ENCODE results near the gene HPX. TPM values are rescaled to one million over a fixed set of nuclear protein-coding genes. Genes with fewer than 3 reads are reported as not detected.

HPX gene
- total RNA-seq, 1 experiment from 2014 or later: 1.2 TPM

GRCh38 chr11:6474413-6474792 lies 33.6 kb upstream of the HPX start:
- Histone ChIP-seq H3K9ac (ENCODE audit: extremely low read depth, insufficient read length, low read length) (peak overlapping the region; percentile 46), H3K14ac (ENCODE audit: insufficient read depth, low read length) (peak overlapping the region; percentile 62; the same call in 1 of the 2 replicates), H3K4ac (ENCODE audit: low read depth, low read length) (no peak overlapping the region), H3K18ac (ENCODE audit: insufficient read length, low read depth, low read length) (no peak overlapping the region), H3T11ph (ENCODE audit: low read length) (no peak overlapping the region), H3K23ac (ENCODE audit: insufficient read length, low read depth, low read length) (no peak overlapping the region), H2BK12ac (ENCODE audit: insufficient read length, low read depth, low read length) (no peak overlapping the region), H3K4me1 (ENCODE audit: insufficient read depth, low read length) (peaks cover 8% of the 10 kb centered on the region; the same call in 1 of the 2 replicates), H3K9me3 (ENCODE audit: control insufficient read depth, low read depth, low read length) (no peaks in the 10 kb centered on the region), H2AFZ (ENCODE audit: low read length) (no peak overlapping the region), H3K56ac (ENCODE audit: insufficient read length, low read depth, low read length) (no peak overlapping the region), H3K23me2 (ENCODE audit: insufficient read length, low read depth, low read length, poor library complexity, severe bottlenecking) (peaks cover 14% of the 10 kb centered on the region), H2AK5ac (ENCODE audit: insufficient read length, low read length) (no peak overlapping the region), H3K79me2 (ENCODE audit: insufficient read depth, low read length) (no peaks in the 10 kb centered on the region), H2BK15ac (ENCODE audit: low read depth, low read length) (no peak overlapping the region; the same call in 1 of the 2 replicates), H4K8ac (replicated peaks; ENCODE audit: insufficient read length, low read depth, low read length) (no peak overlapping the region), H3K79me1 (ENCODE audit: insufficient read depth, low read depth, low read length, poor library complexity, severe bottlenecking) (no peaks in the 10 kb centered on the region), H2BK120ac (ENCODE audit: low read depth, low read length, poor library complexity, severe bottlenecking) (no peak overlapping the region), H4K91ac (ENCODE audit: insufficient read length, low read depth, low read length) (no peak overlapping the region), H3K4me2 (ENCODE audit: insufficient read depth, insufficient read length, low read length) (peak overlapping the region; percentile 85), H4K20me1 (ENCODE audit: control insufficient read depth, insufficient read depth, insufficient read length) (no peaks in the 10 kb centered on the region), H3K27me3 (ENCODE audit: insufficient read depth, low read length) (no peaks in the 10 kb centered on the region; the same call in 1 of the 2 replicates), H2BK20ac (ENCODE audit: low read depth, low read length, poor library complexity, severe bottlenecking) (no peak overlapping the region), H2BK5ac (ENCODE audit: insufficient read length, low read length) (no peak overlapping the region), H4K5ac (ENCODE audit: insufficient read length, low read depth, low read length) (no peak overlapping the region), H3K27ac (ENCODE audit: insufficient read length, low read depth, low read length) (peak overlapping the region; percentile 29)
- DNase-seq: no peak
- Mint-ChIP-seq H3K27ac (peak overlapping the region; percentile 93 to 96 (median 94); a peak in 5 of 7 replicates), H3K36me3 (ENCODE audit: insufficient read depth in 1 of 3, low read depth in 3 of 3) (peaks cover 24 to 30% (median 29%) of the 10 kb centered on the region in 3 experiments), H3K27me3 (ENCODE audit: low read depth) (no peaks in the 10 kb centered on the region; the same call in 1 of the 2 replicates), H3K4me3 (peak overlapping the region; percentile 69 to 81), H3K9me3 (no peaks in the 10 kb centered on the region), H3K4me1 (peaks cover 25 to 30% of the 10 kb centered on the region in 2 experiments)
- no peak for TF ChIP-seq CTCF (conservative IDR thresholded peaks at IDR 0.05)
- WGBS (ENCODE audit: extremely low coverage, insufficient read length, low lambda C conversion rate): no CpG with 5 or more reads among the region's 7 CpGs
